ENCODE results near the gene TMEM245. TPM values are rescaled to one million over a fixed set of nuclear protein-coding genes. Genes with fewer than 3 reads are reported as not detected.

Gene TMEM245
- total and polyA plus RNA-seq, 2 donors (not counting 3 experiments of a cell fraction or from before 2014, with no cell fraction given) = 44.2 to 48.0 TPM

- dilution Hi-C loops (cut with MboI; ENCODE audit: extremely low pct_ligation_motif_present, low sequenced_read_pairs) (no loop called here), intact Hi-C loops (cut with micrococcal nuclease) (no loop called here)
- Histone ChIP-seq H3K4me1 (ENCODE audit: control insufficient read depth, extremely low read depth, insufficient read depth, low read length) (peaks cover 15% of the 10 kb centered on the region), H3K79me2 (ENCODE audit: control insufficient read depth, insufficient read depth, low read length) (peaks cover 7% of the 10 kb centered on the region), H3K4me3 (replicated peaks in 1 of 3; ENCODE audit: insufficient read depth in 1 of 3, low read depth in 1 of 3, low read length in 3 of 3) (no peak overlapping the region), H4K20me1 (replicated peaks; ENCODE audit: control insufficient read depth, extremely low read depth, insufficient read depth, low read length) (no peaks in the 10 kb centered on the region), H3K9me1 (replicated peaks; ENCODE audit: control insufficient read depth, extremely low read depth, insufficient read depth, low read length) (no peaks in the 10 kb centered on the region), H3K36me3 (ENCODE audit: control insufficient read depth in 2 of 2, extremely low read depth in 1 of 2, insufficient read depth in 2 of 2, low read length in 2 of 2) (peaks cover 0 to 7% of the 10 kb centered on the region in 2 experiments), H3K27ac (ENCODE audit: insufficient read depth, low read depth, low read length) (no peak overlapping the region), H3K9ac (replicated peaks; ENCODE audit: extremely low read depth, insufficient read depth, low read length) (no peak overlapping the region), H3K27me3 (ENCODE audit: control insufficient read depth in 2 of 2, insufficient read depth in 2 of 2, low read length in 2 of 2) (no peaks in the 10 kb centered on the region), H2AFZ (ENCODE audit: low read depth, low read length) (no peak overlapping the region), H3K9me3 (replicated peaks; ENCODE audit: control insufficient read depth, insufficient read depth, low read length) (no peaks in the 10 kb centered on the region), H3K4me2 (ENCODE audit: insufficient read depth, low read length) (no peak overlapping the region)
- POLR2A ChIA-PET = no interaction called here
- DNase-seq (ENCODE audit: low read depth, low spot score) (no peak), FAIRE-seq (no peak)
- TF ChIP-seq MAX (IDR thresholded peaks at IDR 0.05; ENCODE audit: insufficient read depth, insufficient read length) (no peak), CTCF (IDR thresholded peaks at IDR 0.05; ENCODE audit: extremely low read depth in 1 of 2, insufficient read depth in 1 of 2, low read depth in 1 of 2, low read length in 2 of 2) (no peak), GATA2 (IDR thresholded peaks at IDR 0.05; ENCODE audit: insufficient read depth, insufficient read length, low read depth, low read length) (no peak), JUN (IDR thresholded peaks at IDR 0.05; ENCODE audit: borderline replicate concordance, insufficient read depth, insufficient read length, low read depth) (no peak), EZH2 (IDR thresholded peaks at IDR 0.05; ENCODE audit: borderline replicate concordance, low read depth, low read length, severe bottlenecking) (no peak), POLR2AphosphoS5 (IDR thresholded peaks at IDR 0.05; ENCODE audit: insufficient read depth, low read depth, low read length) (no peak), POLR2A (IDR thresholded peaks at IDR 0.05; ENCODE audit: low read depth, low read length) (no peak), FOS (IDR thresholded peaks at IDR 0.05; ENCODE audit: borderline replicate concordance, insufficient read depth, low read length) (no peak), MYC (IDR thresholded peaks at IDR 0.05; ENCODE audit: low read depth, low read length) (no peak)
- CTCF ChIA-PET = interaction anchor here (1.1 to 2.3 kb wide), 5 partner anchors 11 to 63 kb away, joined by 3 to 6 read pairs (median 4); no protein-coding TSS in a partner anchor
- BruUV-seq (replicated peaks) = no TSS peak
Measured at GRCh38 chr9:109017493-109017892, 102.3 kb downstream of the TMEM245 start.
